ENCODE results near the gene STIM2.
A peak's percentile ranks its signal among the peaks of the same experiment; 100 is the strongest.
"Not testable (repeated sequence)": the region's sequence is repeated elsewhere in the genome, so short reads cannot be mapped to it uniquely, and the experiment has no call there.

The STIM2 gene

GRCh38 chr4:26860157-26860921 lies at the start of gene STIM2:
Gene STIM2, plus strand, starts transcription at chr4:26860841.
- DNase-seq (ENCODE audit: low read depth in 2 of 2, low spot score in 1 of 2), result peak; percentile 93 to 97

- DNase-seq (ENCODE audit: low read depth in 2 of 2, low spot score in 1 of 2), result not testable (repeated sequence)
Observed at GRCh38 chr4:26811571-26811970, 49.1 kb upstream of the STIM2 start.

GRCh38 chr4:26812049-26812714 lies 48.5 kb upstream of the STIM2 start:
- DNase-seq (ENCODE audit: low read depth in 2 of 2, low spot score in 1 of 2), result no peak

GRCh38 chr4:26813698-26814097 lies 46.9 kb upstream of the STIM2 start:
- no peak for DNase-seq (ENCODE audit: low read depth in 2 of 2, low spot score in 1 of 2)

GRCh38 chr4:26815199-26815598 lies 45.4 kb upstream of the STIM2 start:
- DNase-seq (ENCODE audit: low read depth in 2 of 2, low spot score in 1 of 2), result no peak

GRCh38 chr4:26815706-26816105 lies 44.9 kb upstream of the STIM2 start:
- DNase-seq (ENCODE audit: low read depth in 2 of 2, low spot score in 1 of 2), result no peak

- no peak for DNase-seq (ENCODE audit: low read depth in 2 of 2, low spot score in 1 of 2)
Observed at GRCh38 chr4:26819026-26819425, 41.6 kb upstream of the STIM2 start.

GRCh38 chr4:26819478-26820095 lies 41.1 kb upstream of the STIM2 start:
- no peak for DNase-seq (ENCODE audit: low read depth in 2 of 2, low spot score in 1 of 2)

GRCh38 chr4:26820346-26820745 lies 40.3 kb upstream of the STIM2 start:
- DNase-seq (ENCODE audit: low read depth in 2 of 2, low spot score in 1 of 2), result no peak

GRCh38 chr4:26821031-26821430 lies 39.6 kb upstream of the STIM2 start:
- DNase-seq (ENCODE audit: low read depth in 2 of 2, low spot score in 1 of 2), result no peak

- DNase-seq (ENCODE audit: low read depth in 2 of 2, low spot score in 1 of 2), result no peak
Observed at GRCh38 chr4:26821677-26822503, 38.8 kb upstream of the STIM2 start.

GRCh38 chr4:26822546-26822945 lies 38.1 kb upstream of the STIM2 start:
- DNase-seq (ENCODE audit: low read depth in 2 of 2, low spot score in 1 of 2), result no peak

GRCh38 chr4:26822974-26823373 lies 37.7 kb upstream of the STIM2 start:
- not testable (repeated sequence) for DNase-seq (ENCODE audit: low read depth in 2 of 2, low spot score in 1 of 2)

GRCh38 chr4:26823583-26823982 lies 37.1 kb upstream of the STIM2 start:
- no peak for DNase-seq (ENCODE audit: low read depth in 2 of 2, low spot score in 1 of 2)

GRCh38 chr4:26824667-26825066 lies 36.0 kb upstream of the STIM2 start:
- DNase-seq (ENCODE audit: low read depth in 2 of 2, low spot score in 1 of 2), result no peak

GRCh38 chr4:26826721-26827120 lies 33.9 kb upstream of the STIM2 start:
- no peak for DNase-seq (ENCODE audit: low read depth in 2 of 2, low spot score in 1 of 2)

- DNase-seq (ENCODE audit: low read depth in 2 of 2, low spot score in 1 of 2), result not testable (repeated sequence)
Observed at GRCh38 chr4:26827336-26827735, 33.3 kb upstream of the STIM2 start.

- DNase-seq (ENCODE audit: low read depth in 2 of 2, low spot score in 1 of 2), result no peak
Observed at GRCh38 chr4:26827798-26828197, 32.8 kb upstream of the STIM2 start.

GRCh38 chr4:26829018-26829417 lies 31.6 kb upstream of the STIM2 start:
- no peak for DNase-seq (ENCODE audit: low read depth in 2 of 2, low spot score in 1 of 2)

GRCh38 chr4:26830033-26830432 lies 30.6 kb upstream of the STIM2 start:
- no peak for DNase-seq (ENCODE audit: low read depth in 2 of 2, low spot score in 1 of 2)

- no peak for DNase-seq (ENCODE audit: low read depth in 2 of 2, low spot score in 1 of 2)
Observed at GRCh38 chr4:26830701-26831100, 29.9 kb upstream of the STIM2 start.
